SW 1271 (cell line): Measurements from ENCODE around the gene PLCH2.

Experiments used
- DNase-seq, 2 experiments: peaks; one replicate each; lab custom pipeline; 2025; lab: John Stamatoyannopoulos, UW

Gene PLCH2

GRCh38 chr1:2530513-2531361, 54.6 kb downstream of the PLCH2 start:
- no peak for DNase-seq

- DNase-seq: no peak
Observed at GRCh38 chr1:2532485-2533160, 56.5 kb downstream of the PLCH2 start.

GRCh38 chr1:2533365-2533764, 57.3 kb downstream of the PLCH2 start:
- no peak for DNase-seq

GRCh38 chr1:2534315-2534686, 58.2 kb downstream of the PLCH2 start:
- DNase-seq: no peak

- DNase-seq: peak in 1 of 2 experiments; percentile 25
Observed at GRCh38 chr1:2534687-2535441, 58.8 kb downstream of the PLCH2 start.

GRCh38 chr1:2535455-2535854, 59.4 kb downstream of the PLCH2 start:
- no peak for DNase-seq

- no peak for DNase-seq
Observed at GRCh38 chr1:2535981-2536380, 59.9 kb downstream of the PLCH2 start.

GRCh38 chr1:2537784-2538115, 61.7 kb downstream of the PLCH2 start:
- DNase-seq: no peak

- no peak for DNase-seq
Observed at GRCh38 chr1:2538376-2538775, 62.3 kb downstream of the PLCH2 start.

GRCh38 chr1:2538872-2539271, 62.8 kb downstream of the PLCH2 start:
- DNase-seq: no peak

GRCh38 chr1:2539312-2539907, 63.3 kb downstream of the PLCH2 start:
- DNase-seq: no peak

- no peak for DNase-seq
Observed at GRCh38 chr1:2540816-2541492, 64.9 kb downstream of the PLCH2 start.

GRCh38 chr1:2541619-2542245, 65.6 kb downstream of the PLCH2 start:
- DNase-seq: no peak

- DNase-seq: no peak
Observed at GRCh38 chr1:2542246-2542915, 66.3 kb downstream of the PLCH2 start.

- DNase-seq: no peak
Observed at GRCh38 chr1:2543543-2544092, 67.5 kb downstream of the PLCH2 start.

- no peak for DNase-seq
Observed at GRCh38 chr1:2544093-2544874, 68.2 kb downstream of the PLCH2 start.

GRCh38 chr1:2544875-2545640, 69.0 kb downstream of the PLCH2 start:
- DNase-seq: no peak

- peak; percentile 49 to 75 for DNase-seq
Observed at GRCh38 chr1:2545754-2546514, 69.8 kb downstream of the PLCH2 start.
